Measurements from ENCODE around the gene LCN10. TPM values are rescaled to one million over a fixed set of nuclear protein-coding genes. Genes with fewer than 3 reads are reported as not detected.

Gene LCN10
- total RNA-seq, 1 experiment from 2014 or later, result not detected

DNA sequence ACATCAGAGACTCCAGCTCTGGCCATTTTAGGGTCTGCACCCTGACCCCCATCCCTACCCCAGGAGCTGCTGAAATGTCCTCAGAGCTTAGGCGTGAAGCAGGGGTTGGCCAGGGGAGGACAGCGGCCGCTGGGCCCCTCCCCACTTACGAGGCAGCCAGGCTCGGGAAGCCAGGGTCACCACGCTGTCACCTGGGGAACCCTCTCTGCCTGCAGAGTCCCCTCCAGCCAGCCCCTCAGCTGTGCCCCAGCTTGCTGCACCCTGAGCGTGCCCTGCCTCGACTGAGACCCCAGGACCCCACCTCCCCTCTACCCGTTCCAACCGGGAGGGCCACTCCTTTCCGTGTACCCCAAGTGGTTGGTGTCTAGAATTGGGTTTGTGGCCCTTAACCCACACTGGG lies 2.7 kb downstream of the LCN10 start:
- DNase-seq (ENCODE audit: low read depth), result no peak

DNA sequence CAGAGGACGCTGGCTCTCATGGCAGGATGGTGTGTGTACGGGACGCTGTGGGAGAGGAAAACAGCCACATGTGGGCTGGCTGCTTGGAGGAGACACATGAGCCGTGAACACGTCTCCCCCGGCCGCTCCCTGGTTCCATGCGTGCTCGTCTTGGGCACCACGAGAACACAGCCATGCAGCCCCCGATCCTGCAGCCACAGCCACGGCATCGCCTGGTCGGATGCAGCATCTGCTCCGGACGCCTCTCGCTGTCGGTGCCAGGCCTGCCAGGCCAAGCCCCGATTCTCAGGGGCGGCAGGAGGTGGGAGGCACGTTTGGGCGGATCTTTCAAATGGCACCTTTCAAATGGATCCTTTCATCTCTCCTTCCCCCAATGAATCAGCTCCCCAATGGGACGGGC lies 3.2 kb downstream of the LCN10 start:
- no peak for DNase-seq (ENCODE audit: low read depth)

DNA sequence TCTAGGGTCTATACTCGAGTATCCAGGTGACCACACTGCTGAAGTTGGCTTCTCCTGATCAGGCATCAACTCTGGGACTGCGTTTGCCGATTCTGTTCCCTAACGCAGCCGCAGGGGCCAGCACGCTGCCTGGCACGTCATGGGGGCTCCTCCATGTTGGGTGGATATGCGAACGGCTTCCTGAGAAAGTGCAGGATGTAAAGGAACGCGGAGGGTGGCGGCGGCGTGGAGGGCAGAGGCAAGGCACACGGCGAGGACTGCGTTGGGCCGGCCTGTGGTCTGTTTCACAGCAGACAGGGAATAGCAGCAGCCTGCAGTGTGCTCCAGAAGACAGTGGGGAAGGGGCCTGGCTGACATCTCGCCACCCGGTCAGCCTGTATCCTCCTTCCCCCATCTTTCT lies 3.8 kb downstream of the LCN10 start:
- no peak for DNase-seq (ENCODE audit: low read depth)

DNA sequence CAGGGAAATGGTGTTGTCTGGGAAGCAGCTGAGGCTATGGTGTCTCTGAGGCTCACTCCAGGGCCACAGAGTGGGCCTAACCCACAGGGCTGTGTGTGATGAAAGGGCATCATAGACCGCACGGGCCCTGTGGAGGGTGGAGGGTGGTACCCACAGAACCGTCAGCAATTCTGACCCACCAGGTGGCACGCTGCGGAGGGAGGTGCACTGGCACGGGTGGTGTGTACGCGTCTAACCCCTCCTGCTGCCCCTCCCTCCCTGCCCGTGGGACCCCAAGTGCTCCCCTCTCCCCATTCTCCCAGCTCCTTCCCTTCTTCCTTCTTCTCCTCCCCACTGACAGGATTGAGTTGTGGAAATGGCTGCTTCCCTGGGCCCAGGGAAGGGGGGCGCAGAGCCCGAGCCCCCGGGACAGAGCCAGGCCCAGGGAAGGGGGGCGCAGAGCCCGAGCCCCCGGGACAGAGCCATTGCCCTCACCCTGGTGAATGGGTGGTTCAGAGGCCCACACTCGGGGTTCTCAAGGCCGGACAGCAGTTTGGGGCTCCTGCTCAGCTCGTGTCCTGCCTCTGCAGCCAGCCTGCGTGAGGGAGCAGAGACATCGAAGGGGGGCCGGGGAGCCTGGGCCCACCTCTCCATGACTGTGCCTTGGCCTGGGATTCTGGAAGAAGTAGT lies 6.8 kb downstream of the LCN10 start:
- DNase-seq (ENCODE audit: low read depth), result no peak

DNA sequence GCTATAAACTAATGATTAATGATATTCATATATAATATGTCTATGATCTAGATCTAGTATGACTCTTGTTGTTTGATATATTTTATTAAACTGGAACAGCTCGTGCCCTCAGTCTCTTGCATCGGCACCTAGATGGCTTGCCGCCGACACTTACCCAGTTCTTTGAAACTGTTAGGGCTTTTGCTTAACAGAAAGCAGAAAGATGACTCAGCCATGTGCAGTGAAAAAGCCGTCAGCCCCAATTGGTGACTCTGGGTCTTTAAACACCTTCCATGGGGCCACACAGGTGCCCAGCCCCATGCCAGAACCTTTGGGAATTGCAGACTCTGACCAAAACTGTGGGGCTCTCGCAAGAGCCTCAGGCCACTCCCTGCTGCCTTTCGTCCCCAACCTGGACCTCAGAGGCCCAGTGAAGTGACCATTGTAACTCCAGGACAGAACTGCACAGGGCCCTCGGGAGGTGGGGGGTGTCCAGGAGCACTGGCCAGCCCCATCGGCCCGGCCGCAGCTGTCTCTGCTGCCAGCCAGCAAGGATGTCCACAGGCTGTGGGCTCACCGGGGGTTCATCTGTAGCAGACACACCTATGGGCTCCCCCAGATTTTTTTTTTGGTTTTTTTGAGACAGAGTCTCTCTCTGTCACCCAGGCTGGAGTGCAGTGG lies 7.8 kb downstream of the LCN10 start:
- no peak for DNase-seq (ENCODE audit: low read depth)

DNA sequence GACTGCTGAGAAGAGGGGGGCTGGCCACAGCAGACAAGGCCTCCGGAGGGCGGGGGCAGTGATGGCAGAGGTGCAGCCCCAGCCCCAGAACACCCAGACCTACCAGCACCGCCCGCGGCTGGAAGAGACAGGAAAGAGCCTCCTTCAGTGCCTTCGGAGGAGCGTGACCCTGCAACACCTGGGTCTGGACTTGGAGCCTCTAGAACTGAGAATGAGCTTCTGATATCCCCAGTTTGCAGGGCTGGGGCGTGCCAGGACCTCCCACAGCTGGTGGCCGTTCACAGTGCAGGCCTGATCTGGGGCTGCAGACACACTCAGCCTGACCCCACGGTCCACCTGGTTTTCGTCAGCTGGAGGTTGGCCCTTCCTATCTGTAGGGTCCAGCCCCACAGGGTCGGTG lies 9.1 kb downstream of the LCN10 start:
- no peak for DNase-seq (ENCODE audit: low read depth)

DNA sequence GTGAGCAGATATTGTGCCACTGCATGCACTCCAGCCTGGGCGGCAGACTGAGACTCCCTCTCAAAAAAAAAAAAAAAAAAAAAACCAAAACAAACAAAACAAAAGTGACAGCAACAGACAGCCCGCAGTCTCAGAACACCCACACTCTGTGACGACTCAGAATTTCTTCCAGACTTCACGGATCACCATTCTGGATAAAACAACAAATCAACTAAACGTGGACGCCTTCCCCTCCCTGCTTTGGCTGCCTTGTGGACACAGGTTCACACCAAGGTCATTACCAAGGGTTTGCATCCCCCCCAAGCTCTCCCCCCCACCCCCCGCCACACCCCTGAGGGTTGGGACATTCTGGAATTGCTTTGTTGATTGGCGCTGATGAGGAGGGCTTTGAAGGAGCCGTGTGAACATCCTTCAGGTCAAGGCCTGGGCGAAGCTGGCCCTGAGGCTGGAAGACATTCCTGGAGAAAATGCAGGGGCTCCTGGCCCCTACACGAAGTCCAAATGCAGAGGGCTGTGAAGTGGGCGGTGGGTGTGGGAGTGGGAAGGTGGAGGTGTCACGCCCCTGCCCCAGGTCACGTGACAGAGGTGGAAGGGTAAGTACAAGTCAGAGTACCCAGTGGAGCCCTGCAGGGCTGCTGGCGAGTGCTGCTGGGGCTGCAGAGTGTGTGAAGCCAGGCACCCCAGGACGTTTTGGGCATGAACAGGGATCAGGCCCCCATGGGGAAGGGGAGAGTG lies 10.1 kb downstream of the LCN10 start:
- no peak for DNase-seq (ENCODE audit: low read depth)

DNA sequence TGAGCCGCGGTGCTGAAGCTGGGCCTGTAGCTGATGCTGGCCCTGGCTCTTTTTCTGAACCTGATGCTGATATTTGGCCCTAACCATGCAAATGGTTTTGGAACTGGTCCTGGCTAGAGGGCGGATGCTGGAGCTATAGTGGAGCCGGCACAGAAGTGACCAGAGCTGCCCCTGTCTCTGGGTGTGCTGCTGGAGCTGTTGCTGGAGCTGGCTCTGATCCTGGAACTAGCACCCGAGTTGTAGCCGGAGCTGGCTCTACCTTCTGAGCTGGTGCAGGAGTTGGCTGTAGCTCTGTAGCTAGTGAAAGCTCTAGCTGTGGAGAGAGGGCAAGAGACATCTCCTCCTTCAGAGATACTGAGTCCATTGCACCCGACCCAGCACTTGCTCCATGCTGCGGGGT lies 12.8 kb downstream of the LCN10 start:
- no peak for DNase-seq (ENCODE audit: low read depth)

DNA sequence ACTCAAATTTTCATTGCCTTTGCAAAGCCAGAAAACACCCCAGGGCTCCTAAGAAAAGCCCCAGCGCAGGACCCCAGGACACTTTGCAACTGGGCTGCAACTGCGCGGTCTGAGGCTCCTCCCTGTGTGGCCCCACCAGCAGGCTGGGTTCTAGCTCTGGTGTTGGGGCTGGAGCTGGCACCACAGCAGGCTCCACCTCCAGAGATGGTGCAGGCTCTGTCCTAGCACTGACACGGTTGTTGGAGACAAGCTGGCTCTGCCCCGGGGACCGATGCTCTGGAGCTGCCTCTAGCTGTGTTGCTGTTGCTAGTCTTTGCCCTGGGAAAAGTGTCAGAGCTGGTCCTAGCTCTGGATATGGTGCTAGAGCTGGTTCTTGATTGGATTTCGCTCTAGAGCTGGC lies 13.6 kb downstream of the LCN10 start:
- no peak for DNase-seq (ENCODE audit: low read depth)

DNA sequence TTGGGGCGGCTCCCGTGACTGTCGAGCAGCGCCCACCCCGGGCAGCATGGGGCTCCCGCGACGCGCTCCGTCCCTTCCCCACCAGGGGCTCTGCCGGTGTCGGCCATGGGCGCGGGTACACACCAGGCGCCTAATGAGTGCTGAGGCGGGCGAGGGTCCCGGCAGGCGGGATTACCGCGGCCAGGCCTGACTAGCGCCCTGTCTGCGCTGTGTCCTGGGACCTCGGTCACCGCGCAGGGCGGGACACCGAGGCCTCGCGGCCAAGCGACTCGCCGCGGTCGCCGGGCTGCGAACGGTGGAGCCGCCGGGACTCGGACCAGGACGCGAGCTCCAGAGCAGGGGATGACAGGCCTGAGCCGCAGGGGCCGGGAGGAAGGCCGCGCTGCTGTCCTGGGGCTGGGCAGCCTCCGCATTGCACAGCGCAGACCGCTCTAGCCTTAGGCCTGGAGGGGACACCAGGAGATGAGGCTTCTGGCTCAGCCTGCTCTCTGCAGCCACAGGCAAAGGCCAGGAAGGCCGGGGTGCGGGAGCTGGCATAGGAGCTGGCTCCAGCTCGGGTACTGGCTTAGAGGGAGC lies 14.1 kb downstream of the LCN10 start:
- DNase-seq (ENCODE audit: low read depth), result peak; percentile 58

DNA sequence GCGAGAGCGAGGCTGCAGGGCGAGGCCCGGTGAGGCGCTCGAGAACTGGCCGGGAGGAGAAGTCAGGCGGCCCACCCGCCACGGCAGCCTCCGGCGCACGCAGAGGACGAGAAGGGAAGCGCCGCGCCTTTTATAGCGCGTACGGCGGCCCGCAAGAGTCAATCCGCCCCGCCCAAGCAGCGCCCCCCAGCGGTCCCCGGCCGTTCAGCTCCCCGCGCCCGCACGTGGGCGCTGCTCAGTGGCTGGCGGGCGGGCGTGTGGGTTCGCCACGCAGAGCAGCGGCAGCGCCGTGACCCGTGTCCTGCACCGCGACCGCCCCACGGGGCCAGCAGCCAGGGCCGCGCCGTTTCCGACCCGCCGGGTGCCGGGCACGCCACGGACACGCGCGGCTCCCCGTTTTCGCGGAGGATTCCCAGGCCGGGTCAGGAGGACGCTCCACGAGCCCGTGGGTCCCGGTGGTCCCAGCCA lies 14.6 kb downstream of the LCN10 start:
- DNase-seq (ENCODE audit: low read depth), result peak; percentile 95

DNA sequence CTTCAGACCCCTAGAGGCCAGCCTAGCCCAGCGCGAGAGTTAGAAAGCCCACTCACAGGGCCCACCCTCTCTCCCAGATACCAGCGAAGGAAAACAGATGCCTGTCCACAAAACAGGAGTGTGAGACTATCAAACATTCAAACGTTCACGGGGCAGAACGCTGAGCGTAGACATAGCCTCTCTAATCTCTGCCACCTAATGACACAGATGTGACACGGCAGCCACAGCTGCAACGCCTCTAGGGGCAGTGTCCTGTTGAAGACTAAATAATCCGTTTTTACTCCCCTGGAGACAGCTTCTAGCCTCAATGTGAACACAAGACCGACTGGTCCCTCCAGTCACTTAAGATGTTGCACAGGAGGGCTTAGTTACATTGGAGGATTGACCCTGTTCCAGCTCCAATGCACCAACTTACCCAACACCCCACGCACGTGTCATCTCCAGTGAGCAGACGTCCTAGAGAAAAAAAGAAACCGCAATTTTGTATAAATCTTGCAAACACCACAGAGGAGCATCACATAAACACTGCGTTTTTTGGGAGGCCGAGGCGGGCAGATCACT lies 16.0 kb downstream of the LCN10 start:
- no peak for DNase-seq (ENCODE audit: low read depth)

DNA sequence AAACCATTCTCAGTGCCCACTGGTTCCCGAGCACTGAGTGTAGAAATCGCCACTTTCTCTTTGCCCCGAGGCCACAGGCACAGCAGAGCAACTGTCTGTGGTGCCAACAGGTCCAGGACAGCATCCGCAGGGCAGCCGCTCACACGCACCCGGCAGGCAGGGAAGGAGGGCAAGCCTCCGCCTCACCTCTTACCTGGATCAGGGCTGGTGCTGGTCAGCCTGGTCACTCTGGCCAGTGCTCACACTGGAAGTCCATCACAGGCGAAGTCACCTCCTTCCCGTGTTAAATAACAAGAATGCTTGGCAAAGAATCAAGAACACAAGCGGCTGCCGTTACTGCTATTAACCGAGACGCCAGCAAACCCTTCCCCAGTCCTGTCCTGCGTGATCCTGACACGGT lies 16.6 kb downstream of the LCN10 start:
- no peak for DNase-seq (ENCODE audit: low read depth)

DNA sequence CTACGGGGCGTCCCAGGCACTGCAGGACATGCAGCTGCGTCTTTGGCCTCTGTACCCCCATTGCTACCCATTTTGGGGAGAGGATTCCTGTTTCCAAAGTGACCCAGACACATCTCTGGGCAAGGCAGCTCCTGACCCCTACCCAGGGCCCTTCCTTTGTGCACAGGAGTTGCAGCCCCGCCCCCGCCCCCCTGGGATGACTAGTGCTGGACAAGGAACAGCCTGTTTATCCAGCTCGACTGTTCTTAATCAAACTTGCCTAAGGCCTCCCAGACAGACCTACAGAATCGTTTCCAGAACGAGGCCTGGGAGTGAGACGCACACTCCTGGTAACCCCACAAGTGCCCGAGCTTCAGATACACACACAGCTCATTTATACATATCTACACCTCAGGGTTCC lies 17.1 kb downstream of the LCN10 start:
- DNase-seq (ENCODE audit: low read depth), result peak; percentile 44

DNA sequence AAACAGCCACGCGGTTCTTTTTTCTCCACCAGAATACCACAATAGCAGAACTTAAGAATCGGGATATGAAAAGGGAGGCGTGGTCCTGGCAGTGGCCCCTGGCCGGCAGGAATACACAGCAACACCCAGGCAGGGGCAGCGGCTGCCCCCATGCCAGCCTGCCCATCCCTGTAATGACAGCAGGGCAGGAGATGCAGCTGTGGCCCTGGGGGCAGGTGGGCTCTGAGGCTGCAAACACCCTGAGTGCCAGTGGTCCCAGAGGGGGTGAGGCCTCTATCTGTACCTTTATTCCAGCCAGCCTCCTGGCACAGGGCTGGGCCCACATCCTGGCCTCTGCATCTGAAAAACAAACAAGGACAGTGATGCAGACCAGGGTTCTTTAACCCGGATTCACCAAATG lies 18.0 kb downstream of the LCN10 start:
- DNase-seq (ENCODE audit: low read depth), result no peak

DNA sequence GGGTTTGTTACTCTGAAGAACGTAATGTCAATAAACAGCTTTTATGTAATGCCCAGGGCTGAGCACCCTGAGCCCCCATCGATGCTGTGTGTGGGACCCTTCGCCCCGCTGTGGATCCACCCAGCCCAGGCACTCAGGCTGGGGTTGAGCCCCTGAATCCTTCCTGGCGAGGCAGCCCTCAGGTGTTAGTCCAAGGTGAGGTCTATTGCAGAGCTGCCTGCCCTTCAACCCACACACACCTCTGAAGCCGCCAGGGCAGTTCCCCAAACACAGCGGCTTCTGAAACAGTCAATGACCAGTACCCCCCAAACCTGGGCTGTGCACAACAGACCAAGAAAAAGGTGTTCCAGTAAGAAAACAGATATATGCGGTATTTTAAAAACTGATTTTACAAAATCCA lies 18.8 kb downstream of the LCN10 start:
- DNase-seq (ENCODE audit: low read depth), result no peak

DNA sequence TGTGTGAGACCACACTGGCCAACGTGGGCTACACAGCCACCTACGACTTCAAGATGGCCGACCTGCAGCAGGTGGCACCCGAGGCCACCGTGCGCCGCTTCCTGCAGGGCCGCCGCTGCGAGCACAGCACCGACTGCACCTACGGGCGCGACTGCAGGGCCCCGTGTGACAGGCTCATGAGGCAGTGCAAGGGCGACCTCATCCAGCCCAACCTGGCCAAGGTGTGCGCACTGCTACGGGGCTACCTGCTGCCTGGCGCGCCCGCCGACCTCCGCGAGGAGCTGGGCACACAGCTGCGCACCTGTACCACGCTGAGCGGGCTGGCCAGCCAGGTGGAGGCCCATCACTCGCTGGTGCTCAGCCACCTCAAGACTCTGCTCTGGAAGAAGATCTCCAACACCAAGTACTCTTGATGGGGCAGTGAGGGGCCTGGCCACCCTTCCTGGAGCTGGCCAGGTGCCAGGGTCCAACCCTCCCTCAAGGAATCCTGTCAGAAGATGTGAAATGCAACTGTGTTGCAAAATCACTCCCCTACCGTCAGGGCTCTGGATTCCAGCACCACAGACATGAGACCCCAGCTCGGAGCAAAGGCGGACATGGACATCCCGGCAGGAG lies 19.3 kb downstream of the LCN10 start:
- no peak for DNase-seq (ENCODE audit: low read depth)

DNA sequence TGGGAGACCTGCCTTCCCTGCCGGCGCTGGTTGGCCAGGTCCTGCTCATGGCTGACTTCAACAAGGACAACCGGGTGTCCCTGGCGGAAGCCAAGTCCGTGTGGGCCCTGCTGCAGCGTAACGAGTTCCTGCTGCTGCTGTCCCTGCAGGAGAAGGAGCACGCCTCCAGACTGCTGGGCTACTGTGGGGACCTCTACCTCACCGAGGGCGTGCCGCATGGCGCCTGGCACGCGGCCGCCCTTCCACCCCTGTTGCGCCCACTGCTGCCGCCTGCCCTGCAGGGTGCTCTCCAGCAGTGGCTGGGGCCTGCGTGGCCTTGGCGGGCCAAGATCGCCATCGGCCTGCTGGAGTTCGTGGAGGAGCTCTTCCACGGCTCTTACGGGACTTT lies 19.8 kb downstream of the LCN10 start:
- DNase-seq (ENCODE audit: low read depth), result peak; percentile 50

DNA sequence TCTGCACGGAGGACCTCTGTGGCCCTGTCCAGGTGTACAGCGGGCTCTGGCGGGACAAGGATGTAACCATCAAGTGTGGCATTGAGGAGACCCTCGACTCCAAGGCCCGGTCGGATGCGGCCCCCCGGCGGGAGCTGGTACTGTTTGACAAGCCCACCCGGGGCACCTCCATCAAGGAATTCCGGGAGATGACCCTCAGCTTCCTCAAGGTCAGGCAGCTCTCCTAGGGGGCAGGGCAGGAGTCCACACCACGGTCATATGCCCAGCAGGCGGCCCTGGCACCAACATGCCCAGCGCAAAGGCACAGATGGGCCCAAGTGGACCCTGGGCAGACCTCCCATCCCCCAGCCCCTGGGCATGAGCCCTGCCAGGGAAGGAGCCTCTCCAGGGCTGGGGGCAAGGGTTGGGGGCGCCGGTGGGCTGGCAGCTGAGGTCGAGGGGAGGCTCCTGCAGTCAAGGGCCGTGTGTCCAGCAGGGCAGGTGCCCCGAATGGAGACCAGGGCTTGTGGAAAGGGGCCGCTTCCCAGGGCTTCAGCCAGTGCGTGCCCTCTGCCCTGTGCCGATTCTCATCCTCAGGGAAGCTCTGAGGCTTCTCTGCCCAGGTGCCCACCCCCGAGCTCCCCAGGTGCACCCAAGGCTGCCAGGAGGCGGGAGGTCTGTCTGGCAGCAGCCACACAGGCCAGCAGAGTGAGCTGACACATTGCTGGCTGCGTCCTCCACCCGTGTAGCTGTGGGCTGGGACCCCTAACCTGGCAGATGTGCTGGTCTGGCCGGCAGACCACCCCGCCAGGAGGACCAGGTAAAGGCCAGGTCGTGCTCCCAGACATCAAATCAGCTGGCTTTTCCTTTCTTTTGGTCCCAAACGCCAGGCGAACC lies 20.4 kb downstream of the LCN10 start:
- DNase-seq (ENCODE audit: low read depth), result no peak

DNA sequence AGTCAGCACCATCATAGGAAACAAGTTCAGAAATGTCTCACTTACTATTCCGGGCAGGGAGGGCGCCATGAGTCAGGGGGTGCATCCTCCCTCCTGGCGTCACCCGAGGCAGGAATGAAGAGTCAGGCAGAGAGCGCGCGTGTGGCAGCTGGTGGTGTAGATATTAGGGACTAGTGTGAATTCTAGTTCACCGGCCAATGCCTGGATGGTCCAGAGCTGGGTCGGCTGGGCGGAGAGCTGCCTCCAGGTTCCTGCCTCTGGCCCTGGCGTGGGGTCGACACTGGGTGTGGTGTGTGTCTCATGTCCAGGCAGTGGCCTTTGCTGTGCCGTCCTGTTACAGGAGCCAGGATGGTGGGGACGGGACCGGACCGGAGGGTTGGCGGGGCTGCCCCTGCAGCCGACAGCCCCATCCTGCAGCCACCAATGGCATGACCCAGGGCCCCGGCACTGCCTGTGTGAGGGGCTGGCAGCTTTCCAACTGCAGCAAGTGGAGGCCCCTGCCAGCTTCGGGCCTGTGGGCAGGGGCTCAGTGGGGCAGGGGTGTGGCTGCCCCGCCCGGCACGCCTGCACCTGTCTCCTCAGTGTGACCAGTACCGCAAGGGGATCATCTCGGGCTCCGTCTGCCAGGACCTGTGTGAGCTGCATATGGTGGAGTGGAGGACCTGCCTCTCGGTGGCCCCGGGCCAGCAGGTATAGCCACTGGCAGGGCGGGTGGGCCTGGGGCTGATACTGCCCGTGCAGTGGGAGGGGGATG lies 21.2 kb downstream of the LCN10 start:
- DNase-seq (ENCODE audit: low read depth), result peak; percentile 87
